K562 (cell line): Measurements from ENCODE around the gene MATK. TPM values are rescaled to one million over a fixed set of nuclear protein-coding genes. Genes with fewer than 3 reads are reported as not detected.

ENCODE experiments used
- ATAC-seq: fragments of 200-7000 bp; cut with Tn5 transposase; 3 replicates; pipeline ENCODE4 v1.9.1; 2020; ENCODE audit warnings: moderate library complexity
- BruUV-seq: library from RNA; stranded (reverse); fragments of 400-500 nt; replicated peaks from 2 replicates; lab custom pipeline; 2021; lab: Mats Ljungman, UMichigan
- CTCF ChIA-PET: fragments of 300-600 bp; formaldehyde crosslinking; extraction: SDS; loops from one replicate; lab custom pipeline; 2021; ENCODE audit warnings: low intra/inter-chr PET ratio; lab: Yijun Ruan, JAX
- POLR2A ChIA-PET: fragments of 300-600, 350-650 bp; sonication (Branson Sonifier 250); formaldehyde crosslinking; extraction: SDS; loops from one replicate; lab custom pipeline; 2021; ENCODE audit warnings: antibody characterized with exemption, inconsistent platforms; lab: Yijun Ruan, JAX
- DNase-seq, 4 experiments: peaks; one replicate each; pipeline versions ENCODE4 v3.0.0 to v3.0.0-alpha.2; 2011 to 2018; ENCODE audit warnings: low spot score in 3 of 4, mixed read lengths in 3 of 4; ENCODE audit errors: extremely low read depth in 1 of 4
- FAIRE-seq: peaks from 2 replicates; lab custom pipeline; 2011; peaks lifted over from hg19 to GRCh38; lab: Jason Lieb, UNC
- H2AFZ ChIP-seq: 2 replicates; pipeline ENCODE4 v1.6.0; 2011; ENCODE audit warnings: low read depth, low read length, control low read depth, inconsistent platforms
- H3K27ac ChIP-seq: fragments of 200-600 bp; 3 replicates; pipeline ENCODE4 v1.8.0; 2011; ENCODE audit warnings: low read depth, mild to moderate bottlenecking, control low read depth, inconsistent platforms, low read length, moderate library complexity, mixed read lengths; ENCODE audit errors: extremely low read depth
- H3K27me3 ChIP-seq, 2 experiments: fragments of 300-600 bp in 1 of 2; 2 replicates in 1 of 2; 3 replicates in 1 of 2; pipeline versions ENCODE4 v1.6.0 to v1.8.0; 2011; ENCODE audit warnings: inconsistent platforms in 2 of 2, low read length in 2 of 2, mild to moderate bottlenecking in 1 of 2, mixed read lengths in 1 of 2, moderate library complexity in 1 of 2; ENCODE audit not compliant: control insufficient read depth in 2 of 2, insufficient read depth in 2 of 2
- H3K36me3 ChIP-seq: fragments of 300-600 bp; 3 replicates; pipeline ENCODE4 v1.8.0; 2011; ENCODE audit warnings: mild to moderate bottlenecking, low read length, inconsistent platforms; ENCODE audit not compliant: control insufficient read depth, insufficient read depth
- H3K4me1 ChIP-seq, 2 experiments: fragments of 200-600 bp in 1 of 2; replicated peaks in 1 of 2; 2 replicates in 1 of 2; 3 replicates in 1 of 2; pipeline versions ENCODE4 v1.5.1 to v1.8.0; 2011; ENCODE audit warnings: inconsistent platforms in 2 of 2, low read length in 2 of 2, mild to moderate bottlenecking in 1 of 2, mixed read lengths in 1 of 2, moderate library complexity in 1 of 2; ENCODE audit not compliant: control insufficient read depth in 2 of 2, insufficient read depth in 2 of 2
- H3K4me2 ChIP-seq: 2 replicates; pipeline ENCODE4 v1.6.1; 2011; ENCODE audit warnings: low read length, control low read depth, inconsistent platforms, mixed read lengths; ENCODE audit not compliant: insufficient read depth
- H3K4me3 ChIP-seq: fragments of 200-600 bp; sonication (generic), shearing (Covaris generic); 2 replicates; pipeline ENCODE4 v1.5.1; 2016; ENCODE audit warnings: control low read depth, inconsistent platforms
- H3K79me2 ChIP-seq: fragments of 200-600 bp; 3 replicates; pipeline ENCODE4 v1.8.0; 2011; ENCODE audit warnings: low read length, inconsistent platforms; ENCODE audit not compliant: control insufficient read depth, insufficient read depth
- H3K9ac ChIP-seq, 2 experiments: 2 replicates each; pipeline versions ENCODE4 v1.6.0 to v1.6.1; 2011; ENCODE audit warnings: low read depth in 2 of 2, low read length in 2 of 2, control low read depth in 1 of 2, inconsistent platforms in 1 of 2, mild to moderate bottlenecking in 1 of 2, mixed read lengths in 1 of 2; ENCODE audit not compliant: insufficient read depth in 1 of 2
- H3K9me1 ChIP-seq: one replicate; pipeline ENCODE4 v1.6.0; 2011; ENCODE audit warnings: inconsistent platforms, mild to moderate bottlenecking, low read length, moderate library complexity; ENCODE audit not compliant: control insufficient read depth, insufficient read depth
- H3K9me3 ChIP-seq: replicated peaks from 2 replicates; pipeline ENCODE4 v1.5.1; 2011; ENCODE audit warnings: low read depth, low read length, inconsistent platforms; ENCODE audit not compliant: control insufficient read depth, insufficient read depth
- H4K20me1 ChIP-seq: replicated peaks from 2 replicates; pipeline ENCODE4 v1.6.1; 2011; ENCODE audit warnings: low read length, inconsistent platforms, mixed read lengths; ENCODE audit not compliant: control insufficient read depth, insufficient read depth
- KAT8 ChIP-seq: fragments of 450-650 bp; IDR thresholded peaks from 2 replicates; pipeline ENCODE4 v1.6.1; 2016; ENCODE audit warnings: low read depth, mild to moderate bottlenecking
- NFIC ChIP-seq: fragments of 450-650 bp; IDR thresholded peaks from 2 replicates; pipeline ENCODE4 v1.6.1; 2017; ENCODE audit warnings: mild to moderate bottlenecking, inconsistent platforms
- ZBTB33 ChIP-seq: sonication (generic); formaldehyde crosslinking; IDR thresholded peaks from 2 replicates; pipeline ENCODE4 v1.8.1; 2023; ENCODE audit warnings: mild to moderate bottlenecking, missing genetic modification reagents
- ZNF79 ChIP-seq: fragments of 250-450 bp; sonication (Bioruptor Pico); IDR thresholded peaks from 2 replicates; pipeline ENCODE4 v1.4.0; 2020; ENCODE audit warnings: low read depth, mild to moderate bottlenecking, moderate library complexity
- WGBS: fragments of 100-300 bp; shearing (Covaris generic); methylation state at CpG from one replicate; pipeline ENCODE4 v1.1.6; 2016; ENCODE audit warnings: low coverage, mixed read lengths; ENCODE audit not compliant: insufficient coverage; ENCODE audit errors: missing lambda C conversion rate; 5-methylcytosine and 5-hydroxymethylcytosine counted together
- in situ Hi-C: fragments of 300-500 bp; cut with MboI; formaldehyde crosslinking; loops from 4 replicates; pipeline ENCODE4 v1.15.0; 2018; ENCODE audit warnings: inconsistent platforms, mixed read lengths
- intact Hi-C: fragments of 100-400 bp; cut with micrococcal nuclease; formaldehyde crosslinking; loops from 2 replicates; pipeline ENCODE4 v1.14.2; 2022
- polyA plus RNA-seq, 8 experiments: library from polyadenylated mRNA; depleted of rRNA in 4 of 8; stranded (reverse) in 5 of 8; unstranded in 3 of 8; fragments of >200 nt; fragmentation: Nextera tagmentation in 2 of 8; fragmentation: Illumina TruSeq in 1 of 8; extraction: Ambion mirVana in 2 of 8; extraction: Trizol in 1 of 8; gene quantifications; 2 replicates each; pipeline versions ENCODE4 v1.2.1 to v1.2.3, GENCODE V29; 2011 to 2014; ENCODE audit warnings: inconsistent platforms in 1 of 8, missing spikeins in 1 of 8
- total RNA-seq, 7 experiments: library from RNA; depleted of rRNA in 6 of 7; stranded (reverse); fragments of >200 nt in 6 of 7; fragmentation: Illumina TruSeq in 2 of 7; extraction: Trizol in 2 of 7; gene quantifications; 2 replicates each; pipeline versions ENCODE4 v1.2.1 to v1.2.3, GENCODE V29; 2011 to 2021; ENCODE audit warnings: low replicate concordance in 1 of 7

MATK gene
- total and polyA plus RNA-seq, 9 of the 15 experiments (the other 6 are each of a cell fraction or from before 2014, with no cell fraction given) = 0.08 to 41.5 (median 21.4) TPM

- no peaks in the 10 kb centered on the region for H3K27me3 ChIP-seq
- no peak overlapping the region for H3K4me3 ChIP-seq
- BruUV-seq = no TSS peak
- no peak overlapping the region for H2AFZ ChIP-seq
- H3K9ac ChIP-seq = no peak overlapping the region
- POLR2A ChIA-PET = interaction anchor here (1.6 kb wide), 1 partner anchor 13 kb away, joined by 10 read pairs; the partner anchor contains the start of gene MRPL54
- no peak overlapping the region for H3K4me2 ChIP-seq
- H3K4me1 ChIP-seq = peaks cover 0 to 23% of the 10 kb centered on the region in 2 experiments; a peak in 2 of 5 replicates
- WGBS = 82% methylated on average over 6 of the region's 8 CpGs
- H3K9me3 ChIP-seq = no peaks in the 10 kb centered on the region
- CTCF ChIA-PET = no interaction called here
- TF ChIP-seq NFIC (peak; percentile 57), KAT8 (no peak)
- no peak overlapping the region for H3K27ac ChIP-seq
- DNase-seq (no peak), ATAC-seq (no peak), FAIRE-seq (no peak)
- no peaks in the 10 kb centered on the region for H3K79me2 ChIP-seq
- in situ Hi-C loops = no loop called here
- no peaks in the 10 kb centered on the region for H3K9me1 ChIP-seq
- no peaks in the 10 kb centered on the region for H4K20me1 ChIP-seq
- H3K36me3 ChIP-seq = peaks cover 14% of the 10 kb centered on the region; the same call in 1 of the 3 replicates
- intact Hi-C loops = no loop called here
Measured at GRCh38 chr19:3748965-3749364, 37.2 kb downstream of the MATK start.

GRCh38 chr19:3746371-3747056 lies 39.7 kb downstream of the MATK start:
- BruUV-seq = no TSS peak
- H2AFZ ChIP-seq = no peak overlapping the region
- CTCF ChIA-PET = no interaction called here

More at GRCh38 chr19:3746371-3747056, 39.7 kb downstream of the MATK start:
- intact Hi-C loops = no loop called here
- TF ChIP-seq ZNF79 = no peak
- TF ChIP-seq ZBTB33 (CRISPR knock-in tag) = 0 out of 2 replicates have a peak, but pooled peaks have one; percentile 37
- TF ChIP-seq, all 486 proteins: peak for 1
- Histone ChIP-seq H3K79me2 (no peaks in the 10 kb centered on the region), H3K36me3 (peaks cover 8% of the 10 kb centered on the region; the same call in 1 of the 3 replicates), H3K27me3 (no peaks in the 10 kb centered on the region), H3K4me1 (peaks cover 0 to 13% of the 10 kb centered on the region in 2 experiments; a peak in 3 of 5 replicates), H3K27ac (no peak overlapping the region), H3K9me3 (no peaks in the 10 kb centered on the region), H3K9me1 (no peaks in the 10 kb centered on the region), H3K9ac (peak overlapping the region in 1 of 2 experiments; percentile 31; a peak in 1 of 4 replicates), H3K4me2 (no peak overlapping the region), H3K4me3 (no peak overlapping the region), H4K20me1 (no peaks in the 10 kb centered on the region)
- 52% methylated on average over 30 of the region's 31 CpGs for WGBS
- ATAC-seq = no peak
- no peak for DNase-seq
- POLR2A ChIA-PET = interaction anchor here (0.9 to 1.9 kb wide), 4 partner anchors 10 to 439 kb away, joined by 3 to 5 read pairs (median 4); partner anchors contain the start of gene MRPL54
- in situ Hi-C loops = no loop called here
- no peak for FAIRE-seq
